Measurements from ENCODE around the gene TMEM60.
"Not testable (repeated sequence)": the region's sequence is repeated elsewhere in the genome, so short reads cannot be mapped to it uniquely, and the experiment has no call there.

DNA sequence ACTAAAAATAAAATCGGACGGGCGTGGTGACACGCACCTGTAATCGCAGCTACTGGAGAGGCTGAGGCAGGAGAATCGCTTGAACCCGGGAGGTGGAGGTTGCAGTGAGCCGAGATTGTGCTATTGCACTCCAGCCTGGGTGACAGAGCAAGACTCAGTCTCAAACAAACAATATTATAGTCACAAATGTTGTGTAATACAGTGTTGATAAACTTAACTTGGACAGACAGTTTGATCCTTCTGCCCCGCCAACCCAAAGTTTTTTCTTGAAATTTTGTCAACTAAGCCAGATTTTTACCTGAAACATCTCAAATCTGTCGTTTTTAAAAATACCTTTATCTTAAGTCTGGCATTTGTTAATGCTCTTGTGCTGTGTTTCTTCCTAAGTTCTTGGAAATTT is 13.8 kb downstream of the TMEM60 start:
- TF ChIP-seq, protein P1, sequence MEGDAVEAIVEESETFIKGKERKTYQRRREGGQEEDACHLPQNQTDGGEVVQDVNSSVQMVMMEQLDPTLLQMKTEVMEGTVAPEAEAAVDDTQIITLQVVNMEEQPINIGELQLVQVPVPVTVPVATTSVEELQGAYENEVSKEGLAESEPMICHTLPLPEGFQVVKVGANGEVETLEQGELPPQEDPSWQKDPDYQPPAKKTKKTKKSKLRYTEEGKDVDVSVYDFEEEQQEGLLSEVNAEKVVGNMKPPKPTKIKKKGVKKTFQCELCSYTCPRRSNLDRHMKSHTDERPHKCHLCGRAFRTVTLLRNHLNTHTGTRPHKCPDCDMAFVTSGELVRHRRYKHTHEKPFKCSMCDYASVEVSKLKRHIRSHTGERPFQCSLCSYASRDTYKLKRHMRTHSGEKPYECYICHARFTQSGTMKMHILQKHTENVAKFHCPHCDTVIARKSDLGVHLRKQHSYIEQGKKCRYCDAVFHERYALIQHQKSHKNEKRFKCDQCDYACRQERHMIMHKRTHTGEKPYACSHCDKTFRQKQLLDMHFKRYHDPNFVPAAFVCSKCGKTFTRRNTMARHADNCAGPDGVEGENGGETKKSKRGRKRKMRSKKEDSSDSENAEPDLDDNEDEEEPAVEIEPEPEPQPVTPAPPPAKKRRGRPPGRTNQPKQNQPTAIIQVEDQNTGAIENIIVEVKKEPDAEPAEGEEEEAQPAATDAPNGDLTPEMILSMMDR (IDR thresholded peaks at IDR 0.05): not testable (repeated sequence)
- not testable (repeated sequence) for TF ChIP-seq POLR2A (IDR thresholded peaks at IDR 0.05)

Data from thyroid gland (tissue), 4 donors.